NCI-H2196 (cell line): Measurements from ENCODE around the gene MBD4.

ENCODE experiments used
- DNase-seq: peaks from one replicate; lab custom pipeline; 2025; ENCODE audit not compliant: unreplicated experiment; lab: John Stamatoyannopoulos, UW

MBD4 gene

GRCh38 chr3:129463716-129464115 is 24.0 kb upstream of the MBD4 start:
- DNase-seq = no peak

- no peak for DNase-seq
Measured at GRCh38 chr3:129463094-129463493, 23.3 kb upstream of the MBD4 start.

- no peak for DNase-seq
Measured at GRCh38 chr3:129462361-129462968, 22.7 kb upstream of the MBD4 start.

- DNase-seq = no peak
Measured at GRCh38 chr3:129461461-129462146, 21.9 kb upstream of the MBD4 start.

- DNase-seq = no peak
Measured at GRCh38 chr3:129461022-129461421, 21.3 kb upstream of the MBD4 start.

GRCh38 chr3:129460572-129460971 is 20.8 kb upstream of the MBD4 start:
- DNase-seq = no peak

- DNase-seq = no peak
Measured at GRCh38 chr3:129460155-129460554, 20.4 kb upstream of the MBD4 start.

GRCh38 chr3:129453732-129454131 is 14.0 kb upstream of the MBD4 start:
- DNase-seq = no peak

GRCh38 chr3:129449279-129450115 is 9.7 kb upstream of the MBD4 start:
- no peak for DNase-seq

GRCh38 chr3:129448186-129448895 is 8.6 kb upstream of the MBD4 start:
- DNase-seq = no peak

GRCh38 chr3:129446926-129447325 is 7.2 kb upstream of the MBD4 start:
- DNase-seq = no peak

GRCh38 chr3:129445471-129445870 is 5.7 kb upstream of the MBD4 start:
- no peak for DNase-seq

- DNase-seq = no peak
Measured at GRCh38 chr3:129442947-129443346, 3.2 kb upstream of the MBD4 start.

GRCh38 chr3:129442486-129442885 is 2.7 kb upstream of the MBD4 start:
- no peak for DNase-seq

GRCh38 chr3:129441782-129442181 is 2.0 kb upstream of the MBD4 start:
- DNase-seq = no peak

GRCh38 chr3:129441215-129441614 is 1.5 kb upstream of the MBD4 start:
- DNase-seq = no peak

- no peak for DNase-seq
Measured at GRCh38 chr3:129440618-129441190, 956 bp upstream of the MBD4 start.

- DNase-seq = no peak
Measured at GRCh38 chr3:129439226-129439816, 427 bp downstream of the MBD4 start.

GRCh38 chr3:129435367-129435766 is 4.4 kb downstream of the MBD4 start:
- no peak for DNase-seq

- no peak for DNase-seq
Measured at GRCh38 chr3:129434140-129434539, 5.6 kb downstream of the MBD4 start.

GRCh38 chr3:129433565-129433964 is 6.2 kb downstream of the MBD4 start:
- no peak for DNase-seq
